ENCODE data around the gene GRIN3A.

The GRIN3A gene

GRCh38 chr9:101540069-101540468 lies 198.4 kb downstream of the GRIN3A start:
- peaks cover 61% of the 10 kb centered on the region for H3K36me3 ChIP-seq

GRCh38 chr9:101536938-101537337 lies 201.5 kb downstream of the GRIN3A start:
- Histone ChIP-seq H3K9me3 (no peaks in the 10 kb centered on the region), H3K36me3 (peaks cover 36% of the 10 kb centered on the region), H3K27me3 (no peaks in the 10 kb centered on the region), H3K4me3 (ENCODE audit: low read depth, low read length) (no peak overlapping the region), H3K4me1 (no peaks in the 10 kb centered on the region)
- DNase-seq = no peak
- no peak for TF ChIP-seq CTCF (IDR thresholded peaks at IDR 0.05; ENCODE audit: low read depth, low read length)

More at GRCh38 chr9:101540069-101540468, 198.4 kb downstream of the GRIN3A start:
- H3K9me3 ChIP-seq = no peaks in the 10 kb centered on the region
- no peak for DNase-seq
- no peaks in the 10 kb centered on the region for H3K4me1 ChIP-seq
- no peak overlapping the region for H3K4me3 ChIP-seq (ENCODE audit: low read depth, low read length)
- TF ChIP-seq CTCF (IDR thresholded peaks at IDR 0.05; ENCODE audit: low read depth, low read length) = no peak
- no peaks in the 10 kb centered on the region for H3K27me3 ChIP-seq

- Histone ChIP-seq H3K27me3 (no peaks in the 10 kb centered on the region), H3K4me1 (no peaks in the 10 kb centered on the region), H3K4me3 (ENCODE audit: low read depth, low read length) (no peak overlapping the region), H3K9me3 (no peaks in the 10 kb centered on the region), H3K36me3 (peaks cover 31% of the 10 kb centered on the region)
- DNase-seq = no peak
- no peak for TF ChIP-seq CTCF (IDR thresholded peaks at IDR 0.05; ENCODE audit: low read depth, low read length)
Measured at GRCh38 chr9:101536351-101536750, 202.1 kb downstream of the GRIN3A start.

GRCh38 chr9:101533334-101534204 lies 204.9 kb downstream of the GRIN3A start, which contains the start of gene RNF20:
Gene RNF20, plus strand, starts transcription at chr9:101533853. Its CDS starts 1,571 bp downstream, at chr9:101535424.
- Histone ChIP-seq H3K4me3 (ENCODE audit: low read depth, low read length) (peak within 1 kb of the TSS; percentile 96), H3K4me1 (no peaks in the 10 kb centered on the region), H3K36me3 (peaks cover 15% of the 10 kb centered on the region), H3K9me3 (no peaks in the 10 kb centered on the region), H3K27me3 (peaks cover 3% of the 10 kb centered on the region; the same call in 1 of the 2 replicates)
- no peak for TF ChIP-seq CTCF (IDR thresholded peaks at IDR 0.05; ENCODE audit: low read depth, low read length)
- DNase-seq = peak; percentile 99

GRCh38 chr9:101530076-101530711 lies 208.3 kb downstream of the GRIN3A start:
- Histone ChIP-seq H3K4me3 (ENCODE audit: low read depth, low read length) (no peak overlapping the region), H3K36me3 (no peaks in the 10 kb centered on the region), H3K27me3 (peaks cover 3% of the 10 kb centered on the region; the same call in 1 of the 2 replicates), H3K9me3 (no peaks in the 10 kb centered on the region), H3K4me1 (0 out of 2 replicates have a peak, but pooled peaks cover 3% of the 10 kb centered on the region)
- DNase-seq = peak; percentile 70
- TF ChIP-seq CTCF (IDR thresholded peaks at IDR 0.05; ENCODE audit: low read depth, low read length) = peak; percentile 88

All from BE2C (cell line).